Measurements from ENCODE around the gene NDE1. TPM values are rescaled to one million over a fixed set of nuclear protein-coding genes. Genes with fewer than 3 reads are reported as not detected.

Gene NDE1
- total and polyA plus RNA-seq, 12 donors: 3.1 to 21.6 (median 14.7) TPM

- Histone ChIP-seq H3K27ac (no peak overlapping the region), H3K27me3 (no peaks in the 10 kb centered on the region), H3K36me3 (replicated peaks in 1 of 2) (peaks cover 0 to 74% of the 10 kb centered on the region in 2 donors), H3K4me1 (replicated peaks in 1 of 2) (no peaks in the 10 kb centered on the region), H3K4me3 (no peak overlapping the region), H3K9me3 (replicated peaks in 1 of 3) (no peaks in the 10 kb centered on the region)
- WGBS, 4 donors: 88 to 95% (median 91%) methylated on average over 7 of the region's 7 CpGs
- no peak for DNase-seq
- TF ChIP-seq POLR2A (IDR thresholded peaks at IDR 0.05) (no peak), CTCF (IDR thresholded peaks at IDR 0.05) (no peak)
- intact Hi-C loops (cut with DNase I): no loop called here
Observed at GRCh38 chr16:15611610-15612009, 38.4 kb upstream of the NDE1 start.

- peaks cover 0 to 80% of the 10 kb centered on the region in 2 donors for H3K36me3 ChIP-seq (replicated peaks in 1 of 2)
- intact Hi-C loops (cut with DNase I): no loop called here
- H3K4me3 ChIP-seq: no peak overlapping the region
- H3K27ac ChIP-seq: no peak overlapping the region
- 91 to 94% (median 93%) methylated on average over 4 of the region's 4 CpGs for WGBS, 4 donors
- H3K27me3 ChIP-seq: no peaks in the 10 kb centered on the region
- H3K9me3 ChIP-seq (replicated peaks in 1 of 3): no peaks in the 10 kb centered on the region
- H3K4me1 ChIP-seq (replicated peaks in 1 of 2): peaks cover 0 to 3% of the 10 kb centered on the region in 2 donors
- DNase-seq: no peak
- TF ChIP-seq POLR2A (IDR thresholded peaks at IDR 0.05): no peak
- no peak for TF ChIP-seq CTCF (IDR thresholded peaks at IDR 0.05)
Observed at GRCh38 chr16:15613676-15614075, 36.4 kb upstream of the NDE1 start.

- TF ChIP-seq CTCF (IDR thresholded peaks at IDR 0.05) (no peak), POLR2A (IDR thresholded peaks at IDR 0.05) (no peak)
- intact Hi-C loops (cut with DNase I): no loop called here
- no peaks in the 10 kb centered on the region for H3K27me3 ChIP-seq
- 93 to 99% (median 95%) methylated on average over 4 of the region's 4 CpGs for WGBS, 4 donors
- peaks cover 0 to 88% of the 10 kb centered on the region in 2 donors for H3K36me3 ChIP-seq (replicated peaks in 1 of 2)
- peaks cover 0 to 4% of the 10 kb centered on the region in 2 donors for H3K4me1 ChIP-seq (replicated peaks in 1 of 2)
- no peaks in the 10 kb centered on the region for H3K9me3 ChIP-seq (replicated peaks in 1 of 3)
- H3K4me3 ChIP-seq: no peak overlapping the region
- H3K27ac ChIP-seq: no peak overlapping the region
- no peak for DNase-seq
Observed at GRCh38 chr16:15616012-15616411, 34.0 kb upstream of the NDE1 start.

- peaks cover 0 to 4% of the 10 kb centered on the region in 2 donors for H3K4me1 ChIP-seq (replicated peaks in 1 of 2)
- no peak for DNase-seq
- H3K4me3 ChIP-seq: no peak overlapping the region
- H3K27ac ChIP-seq: no peak overlapping the region
- H3K9me3 ChIP-seq (replicated peaks in 1 of 3): no peaks in the 10 kb centered on the region
- WGBS, 4 donors: 92 to 95% (median 93%) methylated on average over 10 to 11 of the region's 11 CpGs
- intact Hi-C loops (cut with DNase I): no loop called here
- H3K36me3 ChIP-seq (replicated peaks in 1 of 2): peaks cover 0 to 88% of the 10 kb centered on the region in 2 donors
- TF ChIP-seq CTCF (IDR thresholded peaks at IDR 0.05): no peak
- no peak for TF ChIP-seq POLR2A (IDR thresholded peaks at IDR 0.05)
- no peaks in the 10 kb centered on the region for H3K27me3 ChIP-seq
Observed at GRCh38 chr16:15616475-15617165, 33.4 kb upstream of the NDE1 start.
